Measurements from ENCODE around the gene GDNF. TPM values are rescaled to one million over a fixed set of nuclear protein-coding genes. Genes with fewer than 3 reads are reported as not detected.

The GDNF gene
- total RNA-seq, 4 donors from 2014 or later, result 1.5 to 6.0 (median 2.1) TPM

- DNase-seq (no peak), ATAC-seq (no peak)
- H3K27me3 ChIP-seq, result no peaks in the 10 kb centered on the region
- H3K27ac ChIP-seq, result no peak overlapping the region
- intact Hi-C loops (cut with DNase I; ENCODE audit: low total_unique reads) (no loop called here), in situ Hi-C loops (cut with MboI; ENCODE audit: low sequenced_read_pairs in 4 of 4) (no loop called here)
- peaks cover 0 to 4% of the 10 kb centered on the region in 2 donors for H3K4me1 ChIP-seq
- TF ChIP-seq CTCF (IDR thresholded peaks at IDR 0.05 in 4 of 5, conservative IDR thresholded peaks at IDR 0.05 in 1 of 5) (no peak), POLR2A (IDR thresholded peaks at IDR 0.05) (no peak)
- H3K4me3 ChIP-seq, result no peak overlapping the region
- H3K36me3 ChIP-seq, result no peaks in the 10 kb centered on the region
- no peaks in the 10 kb centered on the region for H3K9me3 ChIP-seq
Measured at GRCh38 chr5:37777432-37778130, 62.3 kb downstream of the GDNF start.

- Histone ChIP-seq H3K27me3 (no peaks in the 10 kb centered on the region), H3K27ac (no peak overlapping the region), H3K36me3 (no peaks in the 10 kb centered on the region), H3K4me1 (peaks cover 0 to 4% of the 10 kb centered on the region in 2 donors), H3K9me3 (no peaks in the 10 kb centered on the region), H3K4me3 (no peak overlapping the region)
- no peak for DNase-seq
- in situ Hi-C loops (cut with MboI; ENCODE audit: low sequenced_read_pairs in 4 of 4) (no loop called here), intact Hi-C loops (cut with DNase I; ENCODE audit: low total_unique reads) (no loop called here)
- no peak for TF ChIP-seq POLR2A (IDR thresholded peaks at IDR 0.05)
- no peak for TF ChIP-seq CTCF (IDR thresholded peaks at IDR 0.05 in 4 of 5, conservative IDR thresholded peaks at IDR 0.05 in 1 of 5)
- peak; percentile 33 to 47 for ATAC-seq
Measured at GRCh38 chr5:37776826-37777225, 63.0 kb downstream of the GDNF start.

- Histone ChIP-seq H3K4me3 (no peak overlapping the region), H3K27me3 (no peaks in the 10 kb centered on the region), H3K36me3 (no peaks in the 10 kb centered on the region), H3K27ac (no peak overlapping the region), H3K9me3 (no peaks in the 10 kb centered on the region), H3K4me1 (peaks cover 0 to 4% of the 10 kb centered on the region in 2 donors)
- in situ Hi-C loops (cut with MboI; ENCODE audit: low sequenced_read_pairs in 4 of 4), result no loop called here
- no peak for TF ChIP-seq POLR2A (IDR thresholded peaks at IDR 0.05)
- peak in 4 of 5 experiments; percentile 21 to 55 (median 42) for TF ChIP-seq CTCF (IDR thresholded peaks at IDR 0.05 in 4 of 5, conservative IDR thresholded peaks at IDR 0.05 in 1 of 5)
- ATAC-seq (no peak), DNase-seq (no peak)
- intact Hi-C loops (cut with DNase I; ENCODE audit: low total_unique reads), result no loop called here
Measured at GRCh38 chr5:37774912-37775483, 64.8 kb downstream of the GDNF start.

- Histone ChIP-seq H3K27me3 (no peaks in the 10 kb centered on the region), H3K4me1 (peaks cover 0 to 4% of the 10 kb centered on the region in 2 donors), H3K9me3 (no peaks in the 10 kb centered on the region), H3K4me3 (no peak overlapping the region), H3K27ac (no peak overlapping the region), H3K36me3 (no peaks in the 10 kb centered on the region)
- no peak for DNase-seq
- TF ChIP-seq CTCF (IDR thresholded peaks at IDR 0.05 in 4 of 5, conservative IDR thresholded peaks at IDR 0.05 in 1 of 5) (no peak), POLR2A (IDR thresholded peaks at IDR 0.05) (no peak)
- intact Hi-C loops (cut with DNase I; ENCODE audit: low total_unique reads) (no loop called here), in situ Hi-C loops (cut with MboI; ENCODE audit: low sequenced_read_pairs in 4 of 4) (no loop called here)
- ATAC-seq, result no peak
Measured at GRCh38 chr5:37773809-37774208, 66.0 kb downstream of the GDNF start.

Measured in gastrocnemius medialis (tissue), 4 donors.